Measurements from ENCODE around the gene SDHD. TPM values are rescaled to one million over a fixed set of nuclear protein-coding genes. Genes with fewer than 3 reads are reported as not detected.

SDHD gene
- total and polyA plus RNA-seq, 7 experiments from 2014 or later = 39.6 to 211 (median 73.8) TPM

DNA sequence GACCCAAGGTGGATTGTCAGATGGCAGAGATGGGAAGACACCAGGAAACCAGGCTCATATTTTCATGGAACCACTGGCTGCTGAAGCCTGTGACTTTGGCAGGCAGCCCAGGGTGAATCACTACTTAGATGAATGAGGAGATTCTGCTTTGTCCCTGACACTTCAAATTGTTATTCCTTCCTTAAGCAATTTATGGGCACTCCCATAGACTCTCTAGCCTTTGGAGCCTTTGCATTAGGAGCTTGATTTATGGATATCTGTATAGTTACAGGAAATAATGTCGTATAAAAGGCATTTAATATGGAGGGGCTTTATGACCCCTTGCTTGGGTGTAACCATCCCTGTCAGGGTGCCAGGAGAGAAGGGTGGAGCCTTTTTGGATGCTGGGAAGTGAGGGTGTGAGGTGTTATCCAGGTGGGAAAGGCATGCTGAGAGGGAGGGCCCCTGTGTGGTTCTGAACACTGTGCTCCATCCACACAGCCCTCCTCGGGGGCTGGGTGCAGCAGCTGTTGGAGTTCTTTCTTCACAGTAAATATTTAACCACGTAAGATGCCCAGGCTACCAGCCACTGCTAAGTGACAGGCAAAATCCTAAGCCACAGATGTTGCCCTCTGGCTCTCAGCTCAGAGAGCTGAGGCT, 41.9 kb downstream of the SDHD start:
- CTCF ChIA-PET = interaction anchor here (1.3 kb wide), 1 partner anchor 19 kb away, joined by 5 read pairs; no protein-coding TSS in a partner anchor
- H3K27ac Mint-ChIP-seq = no peak overlapping the region
- Histone ChIP-seq H3K27ac (ENCODE audit: low read depth, low read length) (no peak overlapping the region), H3K9me3 (ENCODE audit: control insufficient read depth in 2 of 3, low read length in 3 of 3) (no peaks in the 10 kb centered on the region), H3K4me1 (ENCODE audit: control insufficient read depth in 2 of 2, insufficient read depth in 2 of 2, low read length in 2 of 2) (no peaks in the 10 kb centered on the region), H3K4me3 (ENCODE audit: low read length) (no peak overlapping the region), H3K36me3 (ENCODE audit: control insufficient read depth in 2 of 3, insufficient read depth in 3 of 3, low read length in 3 of 3) (no peaks in the 10 kb centered on the region), H3K27me3 (ENCODE audit: control insufficient read depth in 2 of 2, insufficient read depth in 2 of 2, low read length in 2 of 2) (no peaks in the 10 kb centered on the region)
- peaks cover 0 to 18% (median 8%) of the 10 kb centered on the region in 5 donors for H3K36me3 Mint-ChIP-seq
- H3K27me3 Mint-ChIP-seq = no peaks in the 10 kb centered on the region
- POLR2A ChIA-PET = no interaction called here
- no peaks in the 10 kb centered on the region for H3K9me3 Mint-ChIP-seq
- intact Hi-C loops (cut with micrococcal nuclease) = no loop called here
- no peak for ATAC-seq
- no peak for DNase-seq
- H3K4me1 Mint-ChIP-seq = peaks cover 0 to 9% (median 0%) of the 10 kb centered on the region in 7 donors
- no peak overlapping the region for H3K4me3 Mint-ChIP-seq

DNA sequence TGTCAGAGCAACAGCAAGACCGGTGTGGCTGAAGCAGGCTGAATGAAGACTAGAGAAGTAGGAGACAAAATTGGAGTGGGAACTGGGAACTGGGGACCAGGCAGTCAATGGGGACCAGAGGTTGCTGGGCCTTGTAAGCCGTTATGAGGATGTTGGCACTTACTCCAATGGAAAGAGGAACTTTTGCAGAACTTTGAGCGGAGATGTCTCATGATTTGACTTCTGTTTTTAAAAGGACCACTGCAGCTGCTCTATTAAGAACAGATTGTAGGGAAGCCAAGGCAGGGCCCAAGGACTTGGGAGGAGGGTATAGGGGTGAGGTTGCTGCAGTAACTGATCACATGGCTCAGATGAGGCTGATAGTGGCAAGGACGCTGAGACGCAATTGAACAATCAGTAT, 43.0 kb downstream of the SDHD start:
- Histone ChIP-seq H3K27ac (ENCODE audit: low read depth, low read length) (no peak overlapping the region), H3K4me1 (ENCODE audit: control insufficient read depth in 2 of 2, insufficient read depth in 2 of 2, low read length in 2 of 2) (no peaks in the 10 kb centered on the region), H3K36me3 (ENCODE audit: control insufficient read depth in 2 of 3, insufficient read depth in 3 of 3, low read length in 3 of 3) (no peaks in the 10 kb centered on the region), H3K4me3 (ENCODE audit: low read length) (no peak overlapping the region), H3K27me3 (ENCODE audit: control insufficient read depth in 2 of 2, insufficient read depth in 2 of 2, low read length in 2 of 2) (no peaks in the 10 kb centered on the region), H3K9me3 (ENCODE audit: control insufficient read depth in 2 of 3, low read length in 3 of 3) (no peaks in the 10 kb centered on the region)
- ChIA-PET POLR2A (no interaction called here), CTCF (no interaction called here)
- H3K27ac Mint-ChIP-seq = no peak overlapping the region
- intact Hi-C loops (cut with micrococcal nuclease) = no loop called here
- no peaks in the 10 kb centered on the region for H3K9me3 Mint-ChIP-seq
- ATAC-seq (peak; percentile 81), DNase-seq (no peak)
- peaks cover 0 to 9% (median 0%) of the 10 kb centered on the region in 7 donors for H3K4me1 Mint-ChIP-seq
- no peak overlapping the region for H3K4me3 Mint-ChIP-seq
- no peaks in the 10 kb centered on the region for H3K27me3 Mint-ChIP-seq
- H3K36me3 Mint-ChIP-seq = peaks cover 0 to 21% (median 13%) of the 10 kb centered on the region in 5 donors

DNA sequence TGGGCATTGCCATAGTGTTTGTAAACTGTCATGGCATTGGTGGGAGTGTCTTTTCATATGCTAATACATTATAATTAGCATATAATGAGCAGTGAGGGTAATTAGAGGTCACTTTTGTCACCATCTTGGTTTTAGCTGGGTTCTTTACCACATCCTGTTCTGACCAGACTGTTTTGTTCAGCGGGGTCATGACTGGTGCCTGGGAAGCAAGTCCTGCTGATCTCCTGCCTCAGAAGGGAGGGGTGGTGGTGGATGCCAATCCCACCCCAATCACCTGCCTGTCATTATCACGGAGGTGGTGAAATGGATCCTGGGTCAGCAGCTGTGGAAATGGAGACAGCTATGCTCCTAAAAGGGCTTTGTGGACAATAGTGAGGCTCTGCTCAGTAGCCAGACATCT, 46.1 kb downstream of the SDHD start:
- Histone ChIP-seq H3K9me3 (ENCODE audit: control insufficient read depth in 2 of 3, low read length in 3 of 3) (no peaks in the 10 kb centered on the region), H3K36me3 (ENCODE audit: control insufficient read depth in 2 of 3, insufficient read depth in 3 of 3, low read length in 3 of 3) (no peaks in the 10 kb centered on the region), H3K27me3 (ENCODE audit: control insufficient read depth in 2 of 2, insufficient read depth in 2 of 2, low read length in 2 of 2) (no peaks in the 10 kb centered on the region), H3K4me3 (ENCODE audit: low read length) (no peak overlapping the region), H3K4me1 (ENCODE audit: control insufficient read depth in 2 of 2, insufficient read depth in 2 of 2, low read length in 2 of 2) (no peaks in the 10 kb centered on the region), H3K27ac (ENCODE audit: low read depth, low read length) (no peak overlapping the region)
- H3K27me3 Mint-ChIP-seq = no peaks in the 10 kb centered on the region
- H3K4me3 Mint-ChIP-seq = no peak overlapping the region
- POLR2A ChIA-PET = no interaction called here
- no peak overlapping the region for H3K27ac Mint-ChIP-seq
- H3K36me3 Mint-ChIP-seq = peaks cover 0 to 20% (median 12%) of the 10 kb centered on the region in 5 donors
- CTCF ChIA-PET = interaction anchor here (1.4 kb wide), 1 partner anchor 19 kb away, joined by 3 read pairs; no protein-coding TSS in a partner anchor
- ATAC-seq (peak; percentile 27), DNase-seq (no peak)
- H3K9me3 Mint-ChIP-seq = no peaks in the 10 kb centered on the region
- intact Hi-C loops (cut with micrococcal nuclease) = no loop called here
- peaks cover 0 to 9% (median 0%) of the 10 kb centered on the region in 7 donors for H3K4me1 Mint-ChIP-seq

GRCh38 chr11:112134473-112134872, 47.8 kb downstream of the SDHD start:
- DNase-seq (no peak), ATAC-seq (no peak)
- Mint-ChIP-seq H3K4me1 (peaks cover 0 to 9% (median 0%) of the 10 kb centered on the region in 7 donors), H3K4me3 (no peak overlapping the region), H3K27ac (peak overlapping the region in 1 of 9 donors; percentile 74), H3K36me3 (peaks cover 0 to 16% (median 10%) of the 10 kb centered on the region in 5 donors), H3K9me3 (no peaks in the 10 kb centered on the region), H3K27me3 (no peaks in the 10 kb centered on the region)
- no peak overlapping the region for H3K4me3 ChIP-seq (ENCODE audit: low read length)
- ChIA-PET POLR2A (no interaction called here), CTCF (no interaction called here)
- H3K36me3 ChIP-seq (ENCODE audit: control insufficient read depth in 2 of 3, insufficient read depth in 3 of 3, low read length in 3 of 3) = no peaks in the 10 kb centered on the region
- intact Hi-C loops (cut with micrococcal nuclease) = no loop called here
- H3K4me1 ChIP-seq (ENCODE audit: control insufficient read depth in 2 of 2, insufficient read depth in 2 of 2, low read length in 2 of 2) = no peaks in the 10 kb centered on the region
- H3K27me3 ChIP-seq (ENCODE audit: control insufficient read depth in 2 of 2, insufficient read depth in 2 of 2, low read length in 2 of 2) = no peaks in the 10 kb centered on the region
- no peaks in the 10 kb centered on the region for H3K9me3 ChIP-seq (ENCODE audit: control insufficient read depth in 2 of 3, low read length in 3 of 3)
- H3K27ac ChIP-seq (ENCODE audit: low read depth, low read length) = no peak overlapping the region

DNA sequence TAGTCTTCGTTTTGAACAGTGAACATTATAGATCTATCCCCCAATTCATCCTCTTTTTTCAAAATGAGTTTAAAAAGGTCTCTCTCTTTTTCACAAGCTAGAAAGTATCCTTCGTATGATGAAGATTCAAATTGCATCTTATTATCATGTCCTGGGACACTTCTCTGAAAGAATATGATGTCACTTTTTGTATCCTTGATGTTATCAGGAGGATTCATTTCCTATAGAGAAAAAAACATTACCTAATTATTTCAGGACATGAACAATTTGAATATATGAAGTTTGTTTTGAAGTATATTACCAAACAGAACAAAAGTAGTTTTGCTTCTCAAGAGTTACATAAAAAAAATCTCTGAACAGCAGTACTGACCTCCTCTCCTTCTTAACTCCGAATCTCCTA, 56.9 kb downstream of the SDHD start:
- Mint-ChIP-seq H3K36me3 (peaks cover 0 to 21% (median 16%) of the 10 kb centered on the region in 5 donors), H3K9me3 (peaks cover 0 to 16% (median 5%) of the 10 kb centered on the region in 11 donors), H3K4me3 (no peak overlapping the region), H3K4me1 (no peaks in the 10 kb centered on the region), H3K27ac (no peak overlapping the region), H3K27me3 (no peaks in the 10 kb centered on the region)
- ChIA-PET CTCF (no interaction called here), POLR2A (no interaction called here)
- no peak for ATAC-seq
- Histone ChIP-seq H3K36me3 (ENCODE audit: control insufficient read depth in 2 of 3, insufficient read depth in 3 of 3, low read length in 3 of 3) (no peaks in the 10 kb centered on the region), H3K4me3 (ENCODE audit: low read length) (no peak overlapping the region), H3K4me1 (ENCODE audit: control insufficient read depth in 2 of 2, insufficient read depth in 2 of 2, low read length in 2 of 2) (no peaks in the 10 kb centered on the region), H3K27ac (ENCODE audit: low read depth, low read length) (no peak overlapping the region), H3K27me3 (ENCODE audit: control insufficient read depth in 2 of 2, insufficient read depth in 2 of 2, low read length in 2 of 2) (no peaks in the 10 kb centered on the region), H3K9me3 (ENCODE audit: control insufficient read depth in 2 of 3, low read length in 3 of 3) (no peaks in the 10 kb centered on the region)
- no peak for DNase-seq
- intact Hi-C loops (cut with micrococcal nuclease) = no loop called here

Other genes with a start within 250 kb of the SDHD start
- 10 to 100 TPM; 16.4 to 30.2 (median 29.2) TPM for gene ALG9, start 215.3 kb upstream of the SDHD start, total RNA-seq
- 10 to 100 TPM; 14.1 to 20.3 TPM for gene ALG9, start 215.3 kb upstream of the SDHD start, polyA plus RNA-seq
- 1 to 10 TPM; 2.7 to 6.0 (median 5.3) TPM for gene FDXACB1, start 207.7 kb upstream of the SDHD start, total RNA-seq
- gene FDXACB1, start 207.7 kb upstream of the SDHD start, polyA plus RNA-seq = 10 to 100 TPM in 1 of 2 donors, 1 to 10 TPM in 1; 6.9 to 11.3 TPM
- 10 to 100 TPM; 13.7 to 24.9 (median 18.3) TPM for gene CFAP68, start 207.3 kb upstream of the SDHD start, total RNA-seq
- gene CFAP68, start 207.3 kb upstream of the SDHD start, polyA plus RNA-seq = 10 to 100 TPM; 34.5 to 39.4 TPM
- gene CRYAB, start 175.1 kb upstream of the SDHD start, total RNA-seq = not detected
- not detected for gene CRYAB, start 175.1 kb upstream of the SDHD start, polyA plus RNA-seq
- gene HSPB2, start 174.1 kb upstream of the SDHD start, total RNA-seq = not detected
- gene HSPB2, start 174.1 kb upstream of the SDHD start, polyA plus RNA-seq = not detected
- gene C11orf52, start 168.0 kb upstream of the SDHD start, total RNA-seq = not detected
- gene C11orf52, start 168.0 kb upstream of the SDHD start, polyA plus RNA-seq = under 1 TPM in 1 of 2 donors, not detected in 1; 0.26 TPM
- 10 to 100 TPM in 1 of 5 experiments, 1 to 10 TPM in 2, under 1 TPM in 2; 0.50 to 10.4 (median 1.3) TPM for gene DIXDC1, start 149.5 kb upstream of the SDHD start, total RNA-seq
- gene DIXDC1, start 149.5 kb upstream of the SDHD start, polyA plus RNA-seq = 1 to 10 TPM in 1 of 2 donors, under 1 TPM in 1; 0.76 to 2.0 TPM
- gene DLAT, start 61.5 kb upstream of the SDHD start, total RNA-seq = 10 to 100 TPM; 13.1 to 31.0 (median 17.8) TPM
- gene DLAT, start 61.5 kb upstream of the SDHD start, polyA plus RNA-seq = 10 to 100 TPM; 24.2 to 25.9 TPM
- under 1 TPM in 4 of 5 experiments, not detected in 1; 0.32 to 0.57 (median 0.44) TPM for gene PIH1D2, start 12.9 kb upstream of the SDHD start, total RNA-seq
- gene PIH1D2, start 12.9 kb upstream of the SDHD start, polyA plus RNA-seq = not detected
- 10 to 100 TPM; 12.4 to 22.9 (median 19.7) TPM for gene NKAPD1, start 12.6 kb upstream of the SDHD start, total RNA-seq
- gene NKAPD1, start 12.6 kb upstream of the SDHD start, polyA plus RNA-seq = 10 to 100 TPM in 1 of 2 donors, 1 to 10 TPM in 1; 9.2 to 10.9 TPM
- gene TIMM8B, start 117 bp upstream of the SDHD start, total RNA-seq = 10 to 100 TPM; 15.5 to 61.1 (median 24.3) TPM
- gene TIMM8B, start 117 bp upstream of the SDHD start, polyA plus RNA-seq = 10 to 100 TPM; 42.6 to 71.4 TPM
- gene IL18, start 77.2 kb downstream of the SDHD start, total RNA-seq = 1 to 10 TPM in 1 of 5 experiments, under 1 TPM in 3, not detected in 1; 0.32 to 8.3 (median 0.72) TPM
- gene IL18, start 77.2 kb downstream of the SDHD start, polyA plus RNA-seq = not detected
- under 1 TPM in 3 of 5 experiments, not detected in 2; 0.46 to 0.86 (median 0.80) TPM for gene TEX12, start 80.5 kb downstream of the SDHD start, total RNA-seq
- not detected for gene TEX12, start 80.5 kb downstream of the SDHD start, polyA plus RNA-seq
- gene BCO2, start 88.6 kb downstream of the SDHD start, total RNA-seq = 1 to 10 TPM; 1.5 to 3.8 (median 2.0) TPM
- under 1 TPM in 1 of 2 donors, not detected in 1; 0.12 TPM for gene BCO2, start 88.6 kb downstream of the SDHD start, polyA plus RNA-seq
- 10 to 100 TPM; 19.2 to 71.3 (median 24.0) TPM for gene PTS, start 139.6 kb downstream of the SDHD start, total RNA-seq
- 1 to 10 TPM; 3.7 to 7.2 TPM for gene PTS, start 139.6 kb downstream of the SDHD start, polyA plus RNA-seq
- gene PLET1, start 174.0 kb downstream of the SDHD start, total RNA-seq = not detected
- not detected for gene PLET1, start 174.0 kb downstream of the SDHD start, polyA plus RNA-seq